Bone marrow (tissue), 2 donors: Measurements from ENCODE around the gene RNGTT.
"Not testable (repeated sequence)": the region's sequence is repeated elsewhere in the genome, so short reads cannot be mapped to it uniquely, and the experiment has no call there.

Experiments
- DNase-seq, 2 donors: peaks; one replicate each; lab custom pipeline; 2025; lab: John Stamatoyannopoulos, UW

RNGTT gene

GRCh38 chr6:88864359-88865054, 98.9 kb downstream of the RNGTT start:
- DNase-seq = no peak

- DNase-seq = no peak
Measured at GRCh38 chr6:88860310-88860709, 103.1 kb downstream of the RNGTT start.

GRCh38 chr6:88858455-88858854, 105.0 kb downstream of the RNGTT start:
- DNase-seq = no peak

GRCh38 chr6:88856566-88856965, 106.9 kb downstream of the RNGTT start:
- DNase-seq = no peak

- no peak for DNase-seq
Measured at GRCh38 chr6:88855541-88856147, 107.8 kb downstream of the RNGTT start.

GRCh38 chr6:88852775-88853174, 110.6 kb downstream of the RNGTT start:
- DNase-seq = no peak

- no peak for DNase-seq
Measured at GRCh38 chr6:88852000-88852399, 111.4 kb downstream of the RNGTT start.

GRCh38 chr6:88848870-88849269, 114.5 kb downstream of the RNGTT start:
- no peak for DNase-seq

GRCh38 chr6:88843040-88843439, 120.4 kb downstream of the RNGTT start:
- no peak for DNase-seq

- no peak for DNase-seq
Measured at GRCh38 chr6:88842320-88842719, 121.1 kb downstream of the RNGTT start.

- no peak for DNase-seq
Measured at GRCh38 chr6:88840796-88841539, 122.5 kb downstream of the RNGTT start.

- no peak for DNase-seq
Measured at GRCh38 chr6:88840289-88840688, 123.1 kb downstream of the RNGTT start.

GRCh38 chr6:88839280-88839679, 124.1 kb downstream of the RNGTT start:
- DNase-seq = no peak

- no peak for DNase-seq
Measured at GRCh38 chr6:88835210-88835609, 128.2 kb downstream of the RNGTT start.

GRCh38 chr6:88833071-88833470, 130.3 kb downstream of the RNGTT start:
- not testable (repeated sequence) for DNase-seq

GRCh38 chr6:88827599-88827998, 135.8 kb downstream of the RNGTT start:
- DNase-seq = not testable (repeated sequence)

GRCh38 chr6:88825856-88826255, 137.6 kb downstream of the RNGTT start:
- no peak for DNase-seq

GRCh38 chr6:88823998-88824397, 139.4 kb downstream of the RNGTT start:
- DNase-seq = no peak

- no peak for DNase-seq
Measured at GRCh38 chr6:88815491-88815890, 147.9 kb downstream of the RNGTT start.

GRCh38 chr6:88814909-88815308, 148.5 kb downstream of the RNGTT start:
- DNase-seq = no peak

- no peak for DNase-seq
Measured at GRCh38 chr6:88813045-88813444, 150.4 kb downstream of the RNGTT start.

- no peak for DNase-seq
Measured at GRCh38 chr6:88810701-88811100, 152.7 kb downstream of the RNGTT start.

- no peak for DNase-seq
Measured at GRCh38 chr6:88810089-88810488, 153.3 kb downstream of the RNGTT start.
